H1 (cell line): ENCODE measurements around the gene ST3GAL3. TPM values are rescaled to one million over a fixed set of nuclear protein-coding genes. Genes with fewer than 3 reads are reported as not detected.

Source experiments
- CTCF ChIA-PET: fragments of 300-600 bp; sonication (Branson Sonifier 250); formaldehyde crosslinking; loops from one replicate; lab custom pipeline; 2021; ENCODE audit not compliant: partially characterized antibody; lab: Charles Lee
- POLR2A ChIA-PET: fragments of 300-600 bp; sonication (Branson Sonifier 250); formaldehyde crosslinking; loops from one replicate; lab custom pipeline; 2021; ENCODE audit warnings: inconsistent platforms; ENCODE audit not compliant: partially characterized antibody; lab: Charles Lee
- DNase-seq, 2 experiments: peaks; one replicate each; pipeline versions ENCODE4 v3.0.0 to v3.0.0-alpha.2; 2010 to 2022; ENCODE audit warnings: low spot score in 2 of 2, low read depth in 1 of 2, mixed read lengths in 1 of 2
- FAIRE-seq: peaks from 2 replicates; lab custom pipeline; 2011; peaks lifted over from hg19 to GRCh38; lab: Jason Lieb, UNC
- H2AFZ ChIP-seq: 2 replicates; pipeline ENCODE4 v1.8.1; 2012; ENCODE audit warnings: low read length, inconsistent platforms
- H2AK5ac ChIP-seq: 2 replicates; pipeline ENCODE4 v1.6.1; 2013; ENCODE audit warnings: low read depth, low read length
- H2BK120ac ChIP-seq: replicated peaks from 2 replicates; pipeline ENCODE3; 2013; ENCODE audit warnings: low read depth, low read length, inconsistent platforms
- H2BK12ac ChIP-seq: 2 replicates; pipeline ENCODE4 v1.6.1; 2013; ENCODE audit warnings: low read depth, low read length
- H2BK15ac ChIP-seq: 2 replicates; pipeline ENCODE4 v1.6.1; 2013; ENCODE audit warnings: low read length
- H2BK20ac ChIP-seq: 2 replicates; pipeline ENCODE4 v1.6.1; 2013; ENCODE audit warnings: low read length
- H2BK5ac ChIP-seq: 2 replicates; pipeline ENCODE4 v1.6.1; 2013; ENCODE audit warnings: low read depth, low read length
- H3K14ac ChIP-seq: 2 replicates; pipeline ENCODE4 v1.6.1; 2013; ENCODE audit warnings: inconsistent platforms; ENCODE audit not compliant: insufficient read length
- H3K18ac ChIP-seq: 2 replicates; pipeline ENCODE4 v1.6.1; 2013; ENCODE audit warnings: low read length; ENCODE audit errors: extremely low read depth
- H3K23ac ChIP-seq: 2 replicates; pipeline ENCODE4 v1.6.1; 2013; ENCODE audit warnings: inconsistent platforms; ENCODE audit not compliant: insufficient read length
- H3K23me2 ChIP-seq: 2 replicates; pipeline ENCODE4 v1.6.1; 2013; ENCODE audit warnings: low read depth, low read length
- H3K27ac ChIP-seq: 2 replicates; pipeline ENCODE4 v1.6.1; 2011; ENCODE audit warnings: low read depth, low read length, inconsistent platforms
- H3K27me3 ChIP-seq, 4 experiments: replicated peaks in 1 of 4; 1 replicate in 1 of 4; 2 replicates in 3 of 4; pipeline versions ENCODE4 v1.6.1 to v1.8.1; 2011 to 2013; ENCODE audit warnings: low read length in 3 of 4, mild to moderate bottlenecking in 3 of 4, inconsistent platforms in 2 of 4, mixed read lengths in 2 of 4, moderate library complexity in 1 of 4; ENCODE audit not compliant: control insufficient read depth in 3 of 4, insufficient read depth in 3 of 4; ENCODE audit errors: extremely low read depth in 1 of 4
- H3K36me3 ChIP-seq, 4 experiments: 2 replicates each; pipeline versions ENCODE4 v1.6.1 to v1.8.1; 2011 to 2013; ENCODE audit warnings: mild to moderate bottlenecking in 4 of 4, low read length in 3 of 4, moderate library complexity in 2 of 4, control low read depth in 1 of 4, inconsistent platforms in 1 of 4; ENCODE audit not compliant: insufficient read depth in 4 of 4, control insufficient read depth in 2 of 4
- H3K4ac ChIP-seq: replicated peaks from 2 replicates; pipeline ENCODE3; 2013; ENCODE audit warnings: low read length, low read depth, mixed read lengths, inconsistent platforms; ENCODE audit not compliant: insufficient read length
- H3K4me1 ChIP-seq, 4 experiments: replicated peaks in 1 of 4; 1 replicate in 1 of 4; 2 replicates in 3 of 4; pipeline versions ENCODE4 v1.6.1 to v1.8.1; 2011 to 2013; ENCODE audit warnings: low read length in 3 of 4, inconsistent platforms in 2 of 4, mixed read lengths in 1 of 4; ENCODE audit not compliant: insufficient read depth in 4 of 4, control insufficient read depth in 3 of 4
- H3K4me2 ChIP-seq, 2 experiments: 2 replicates each; pipeline versions ENCODE4 v1.6.1 to v1.8.1; 2011 to 2013; ENCODE audit warnings: low read depth in 2 of 2, low read length in 2 of 2, control low read depth in 1 of 2, inconsistent platforms in 1 of 2, mild to moderate bottlenecking in 1 of 2; ENCODE audit not compliant: insufficient read depth in 1 of 2
- H3K4me3 ChIP-seq, 4 experiments: fragments of 200-600, 300-600 bp in 1 of 4; sonication (generic), shearing (Covaris generic), sonication (Bioruptor Twin) in 1 of 4; 2 replicates each; pipeline versions ENCODE4 v1.5.1 to v1.8.1; 2011 to 2016; ENCODE audit warnings: low read length in 4 of 4, low read depth in 3 of 4, control low read depth in 2 of 4, inconsistent platforms in 2 of 4, mild to moderate bottlenecking in 2 of 4, mixed read lengths in 1 of 4, moderate library complexity in 1 of 4; ENCODE audit not compliant: insufficient read depth in 2 of 4; ENCODE audit errors: extremely low read depth in 1 of 4
- H3K56ac ChIP-seq: replicated peaks from 2 replicates; pipeline ENCODE3; 2013; ENCODE audit warnings: low read depth, mild to moderate bottlenecking, mixed read lengths, low read length, inconsistent platforms; ENCODE audit not compliant: insufficient read length
- H3K79me1 ChIP-seq: 2 replicates; pipeline ENCODE4 v1.6.1; 2013; ENCODE audit warnings: low read depth, low read length, control low read depth
- H3K79me2 ChIP-seq, 2 experiments: 2 replicates each; pipeline versions ENCODE4 v1.6.1 to v1.8.1; 2012 to 2013; ENCODE audit warnings: low read length in 2 of 2, mild to moderate bottlenecking in 2 of 2, inconsistent platforms in 1 of 2; ENCODE audit not compliant: insufficient read depth in 2 of 2, control insufficient read depth in 1 of 2
- H3K9ac ChIP-seq, 4 experiments: replicated peaks in 1 of 4; 1 replicate in 1 of 4; 2 replicates in 3 of 4; pipeline versions ENCODE4 v1.6.1 to v1.8.1; 2011 to 2013; ENCODE audit warnings: low read depth in 3 of 4, low read length in 3 of 4, control low read depth in 2 of 4, mild to moderate bottlenecking in 2 of 4, moderate library complexity in 2 of 4, inconsistent platforms in 1 of 4; ENCODE audit errors: extremely low read depth in 1 of 4
- H3K9me3 ChIP-seq, 2 experiments: 2 replicates each; pipeline versions ENCODE4 v1.6.1 to v1.8.1; 2012 to 2013; ENCODE audit warnings: mild to moderate bottlenecking in 2 of 2, moderate library complexity in 2 of 2, control low read depth in 1 of 2, inconsistent platforms in 1 of 2, low read depth in 1 of 2, low read length in 1 of 2, mixed read lengths in 1 of 2; ENCODE audit not compliant: insufficient read depth in 2 of 2
- H4K20me1 ChIP-seq, 2 experiments: replicated peaks in 1 of 2; 2 replicates each; pipeline versions ENCODE3 to v1.8.1; 2011 to 2013; ENCODE audit warnings: inconsistent platforms in 2 of 2, low read length in 2 of 2, mild to moderate bottlenecking in 1 of 2; ENCODE audit not compliant: insufficient read depth in 2 of 2, control insufficient read depth in 1 of 2
- H4K5ac ChIP-seq: 2 replicates; pipeline ENCODE4 v1.6.1; 2013; ENCODE audit warnings: low read length, low read depth, mixed read lengths, inconsistent platforms; ENCODE audit not compliant: insufficient read length
- H4K8ac ChIP-seq: 2 replicates; pipeline ENCODE4 v1.8.0; 2013; ENCODE audit warnings: mild to moderate bottlenecking, moderate library complexity, low read length, inconsistent platforms; ENCODE audit not compliant: insufficient read depth; ENCODE audit errors: extremely low read depth
- H4K91ac ChIP-seq: replicated peaks from 2 replicates; pipeline ENCODE3; 2013; ENCODE audit warnings: low read length, mixed read lengths, inconsistent platforms; ENCODE audit not compliant: insufficient read length
- ASH2L ChIP-seq: fragments of 200-600, 300-600 bp; sonication (generic); IDR thresholded peaks from one replicate; pipeline ENCODE4 v1.7.1; 2017; ENCODE audit warnings: low read length
- BCL11A ChIP-seq, 2 experiments: IDR thresholded peaks; one replicate each; pipeline ENCODE4 v1.6.1; 2011; ENCODE audit warnings: low read depth in 2 of 2, low read length in 2 of 2, mild to moderate bottlenecking in 2 of 2
- CBX5 ChIP-seq: fragments of 300-800, 300-1000 bp; sonication (generic); IDR thresholded peaks from 2 replicates; pipeline ENCODE4 v1.7.1; 2016; ENCODE audit warnings: antibody characterized with exemption, low read length, low read depth
- EGR1 ChIP-seq: IDR thresholded peaks from 2 replicates; pipeline ENCODE4 v1.6.1; 2011; ENCODE audit warnings: low read depth, low read length, borderline replicate concordance
- PHF8 ChIP-seq: fragments of 200-600 bp; sonication (generic); conservative IDR thresholded peaks from 2 replicates; pipeline ENCODE4 v1.7.1; 2012; ENCODE audit warnings: low read depth, mild to moderate bottlenecking, inconsistent platforms, low read length, moderate library complexity
- POLR2AphosphoS5 ChIP-seq: IDR thresholded peaks from 2 replicates; pipeline ENCODE4 v1.6.1; 2011; ENCODE audit warnings: low read depth, low read length
- RBBP5 ChIP-seq: IDR thresholded peaks from 2 replicates; pipeline ENCODE4 v1.7.1; 2012; ENCODE audit warnings: low read depth, mild to moderate bottlenecking, inconsistent platforms, low read length, moderate library complexity, borderline replicate concordance
- SIN3A ChIP-seq, 2 experiments: IDR thresholded peaks in 1 of 2; conservative IDR thresholded peaks in 1 of 2; 2 replicates each; pipeline ENCODE4 v1.6.1; 2011 to 2012; ENCODE audit warnings: low read length in 2 of 2, improper control_type of control experiment in 1 of 2, low read depth in 1 of 2, mild to moderate bottlenecking in 1 of 2
- SP1 ChIP-seq: IDR thresholded peaks from 2 replicates; pipeline ENCODE4 v1.6.1; 2011; ENCODE audit warnings: low read depth, low read length
- SP4 ChIP-seq: IDR thresholded peaks from 2 replicates; pipeline ENCODE4 v1.6.1; 2012; ENCODE audit warnings: low read length, inconsistent platforms
- WGBS, 2 experiments: shearing (Covaris generic) in 1 of 2; methylation state at CpG; one replicate each; pipeline versions ENCODE4 v1.1.6 to v1.1.7; 2013 to 2015; ENCODE audit warnings: low lambda C conversion rate in 2 of 2, mixed read lengths in 2 of 2, inconsistent platforms in 1 of 2, low coverage in 1 of 2, missing lambda C conversion rate in 1 of 2; ENCODE audit not compliant: insufficient replicate concordance in 2 of 2, insufficient coverage in 1 of 2, insufficient read length in 1 of 2; ENCODE audit errors: extremely low coverage in 1 of 2, missing lambda C conversion rate in 1 of 2; 5-methylcytosine and 5-hydroxymethylcytosine counted together
- polyA plus RNA-seq, 7 experiments: library from polyadenylated mRNA; depleted of rRNA in 3 of 7; stranded (reverse) in 5 of 7; unstranded in 2 of 7; fragments of >200 nt in 5 of 7; fragments of 200-250 nt in 2 of 7; gene quantifications; 1 replicate in 5 of 7; 2 replicates in 1 of 7; 4 replicates in 1 of 7; pipeline versions ENCODE4 v1.2.1 to v1.2.3, GENCODE V29; 2011 to 2013; ENCODE audit warnings: missing spikeins in 2 of 7, mixed read lengths in 2 of 7
- total RNA-seq: library from RNA; stranded (reverse); fragmentation: NEBNext Ultra II Directional; extraction: Animal tissue kit (Norgen Biotek cat#: 25700); gene quantifications from 2 replicates; pipeline ENCODE4 v1.2.1, GENCODE V29; 2021

Gene ST3GAL3
- total and polyA plus RNA-seq, 2 of the 8 experiments (the other 6 are each of a cell fraction or from before 2014, with no cell fraction given): 6.8 to 7.0 TPM

DNA sequence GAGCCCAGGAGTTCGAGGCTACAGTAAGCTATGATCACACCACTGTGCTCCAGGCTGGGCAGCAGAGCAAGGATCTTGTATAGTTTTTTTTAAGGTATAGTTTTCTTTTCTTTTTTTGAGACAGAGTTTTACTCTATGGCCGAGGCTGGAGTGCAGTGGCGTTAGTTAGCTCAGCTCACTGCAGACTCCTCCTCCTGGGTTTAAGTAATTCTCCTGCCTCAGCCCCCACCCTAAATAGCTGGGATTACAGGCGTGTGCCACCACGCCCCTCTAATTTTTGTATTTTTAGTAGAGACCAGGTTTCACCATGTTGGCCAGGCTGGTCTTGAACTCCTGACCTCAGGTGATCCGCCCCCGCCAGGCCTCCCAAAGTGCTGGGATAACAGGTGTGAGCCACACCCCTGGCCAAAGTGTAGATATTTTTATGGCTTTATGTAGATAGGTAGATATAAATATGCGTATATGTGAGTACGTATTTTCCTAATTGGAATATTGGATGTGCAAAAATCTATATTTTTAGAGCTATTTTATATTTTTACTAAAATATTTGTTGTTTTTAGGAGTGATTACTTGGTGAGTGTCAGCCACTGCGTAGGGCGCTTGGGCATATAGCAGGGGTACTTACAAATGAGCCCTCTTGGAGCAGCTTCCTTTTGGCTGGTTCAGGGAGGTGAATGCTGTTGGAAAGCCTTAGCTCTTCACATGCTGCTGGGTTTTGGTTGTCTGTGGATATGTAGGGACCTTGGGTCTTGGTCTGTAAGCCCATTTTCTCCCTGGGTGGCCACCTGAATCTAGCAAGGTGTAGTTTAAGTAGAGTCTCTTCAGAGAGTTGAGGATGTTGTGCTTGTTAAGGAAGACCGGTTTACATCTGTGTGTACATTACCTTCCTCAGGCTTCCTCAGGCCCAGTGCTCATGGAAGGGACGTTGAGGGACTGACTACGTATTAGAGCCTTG, 47.8 kb upstream of the ST3GAL3 start:
- H2AFZ ChIP-seq: no peak overlapping the region
- H3K14ac ChIP-seq: no peak overlapping the region
- POLR2A ChIA-PET: interaction anchor here (0.7 to 33.6 kb wide), 15 partner anchors 1 to 288 kb away, joined by 3 to 651 read pairs (median 4); partner anchors contain the start of genes IPO13, KDM4A, PTPRF and ST3GAL3
- H4K5ac ChIP-seq: no peak overlapping the region
- CTCF ChIA-PET: interaction anchor here (1.0 to 2.2 kb wide), 9 partner anchors 9 to 275 kb away, joined by 3 to 8 read pairs (median 6); partner anchors contain the start of gene KDM4A
- H2AK5ac ChIP-seq: peak overlapping the region; percentile 97
- H3K4me2 ChIP-seq: peak overlapping the region; percentile 51 to 80
- H4K91ac ChIP-seq: peak overlapping the region; percentile 5
- H4K8ac ChIP-seq: no peak overlapping the region
- H2BK120ac ChIP-seq: peak overlapping the region; percentile 26
- no peak overlapping the region for H2BK15ac ChIP-seq
- peaks cover 2 to 17% of the 10 kb centered on the region in 2 experiments for H4K20me1 ChIP-seq
- H3K4me1 ChIP-seq: peaks cover 3 to 14% (median 11%) of the 10 kb centered on the region in 4 experiments; a peak in 6 of 7 replicates
- H3K23ac ChIP-seq: no peak overlapping the region
- H3K56ac ChIP-seq: no peak overlapping the region
- peaks cover 5% of the 10 kb centered on the region for H3K79me1 ChIP-seq
- peaks cover 3 to 20% of the 10 kb centered on the region in 2 experiments; a peak in 2 of 4 replicates for H3K79me2 ChIP-seq
- H3K36me3 ChIP-seq: peaks cover 27 to 84% (median 52%) of the 10 kb centered on the region in 4 experiments
- no peaks in the 10 kb centered on the region for H3K9me3 ChIP-seq
- WGBS, 2 experiments: 69% methylated on average over 14 of the region's 14 CpGs; no CpG with 5 or more reads in 1 of the 2 experiments
- peak overlapping the region; percentile 86 for H2BK12ac ChIP-seq
- DNase-seq (peak in 1 of 2 experiments; percentile 57), FAIRE-seq (no peak)
- peak overlapping the region; percentile 9; the same call in 1 of the 2 replicates for H3K18ac ChIP-seq
- H2BK5ac ChIP-seq: peak overlapping the region; percentile 79; the same call in 1 of the 2 replicates
- peak overlapping the region in 1 of 4 experiments; percentile 37; a peak in 2 of 8 replicates for H3K4me3 ChIP-seq
- peaks cover 2% of the 10 kb centered on the region for H3K23me2 ChIP-seq
- H3K27me3 ChIP-seq: no peaks in the 10 kb centered on the region
- peak overlapping the region; percentile 38 for H2BK20ac ChIP-seq
- no peak overlapping the region for H3K4ac ChIP-seq
- peak overlapping the region; percentile 55 for H3K27ac ChIP-seq
- H3K9ac ChIP-seq: no peak overlapping the region
- TF ChIP-seq PHF8 (no peak), CBX5 (no peak), RBBP5 (no peak), SP4 (no peak), POLR2AphosphoS5 (peak; percentile 52; the same call in 1 of the 2 replicates), ASH2L (no peak), SIN3A (conservative IDR thresholded peaks at IDR 0.05 in 1 of 2, IDR thresholded peaks at IDR 0.05 in 1 of 2; ENCODE audit: low read depth in 1 of 2, low read length in 2 of 2) (0 out of 4 replicates have a peak, but pooled peaks of 1 of the 2 experiments have one; percentile 15), EGR1 (no peak), BCL11A (IDR thresholded peaks at IDR 0.05; ENCODE audit: low read depth in 2 of 2, low read length in 2 of 2) (no peak), SP1 (no peak)
